Measurements from ENCODE around the gene GABBR2.
"Not testable (repeated sequence)": the region's sequence is repeated elsewhere in the genome, so short reads cannot be mapped to it uniquely, and the experiment has no call there.

GABBR2 gene

DNA sequence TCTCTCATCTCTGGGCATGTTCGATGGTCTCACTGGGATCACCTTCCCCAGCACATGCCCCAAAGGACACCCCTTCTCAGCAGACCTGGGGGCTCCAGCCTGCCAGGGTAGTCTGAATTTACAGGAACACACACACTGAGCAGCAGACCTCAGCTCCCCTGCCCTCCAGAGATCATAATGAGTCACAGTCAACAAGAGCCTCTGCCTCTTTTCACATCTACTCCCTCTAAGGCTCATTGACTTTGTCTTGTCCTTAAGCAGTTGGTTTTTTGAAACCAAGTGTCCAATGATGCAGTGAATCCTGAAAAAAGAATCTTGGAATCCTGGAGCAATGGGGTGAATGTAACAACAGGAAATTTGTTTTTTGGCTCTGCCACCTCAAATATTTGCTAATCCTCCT, 20.8 kb downstream of the GABBR2 start:
- in situ Hi-C loops (cut with HindIII; ENCODE audit: low sequenced_read_pairs): no loop called here

DNA sequence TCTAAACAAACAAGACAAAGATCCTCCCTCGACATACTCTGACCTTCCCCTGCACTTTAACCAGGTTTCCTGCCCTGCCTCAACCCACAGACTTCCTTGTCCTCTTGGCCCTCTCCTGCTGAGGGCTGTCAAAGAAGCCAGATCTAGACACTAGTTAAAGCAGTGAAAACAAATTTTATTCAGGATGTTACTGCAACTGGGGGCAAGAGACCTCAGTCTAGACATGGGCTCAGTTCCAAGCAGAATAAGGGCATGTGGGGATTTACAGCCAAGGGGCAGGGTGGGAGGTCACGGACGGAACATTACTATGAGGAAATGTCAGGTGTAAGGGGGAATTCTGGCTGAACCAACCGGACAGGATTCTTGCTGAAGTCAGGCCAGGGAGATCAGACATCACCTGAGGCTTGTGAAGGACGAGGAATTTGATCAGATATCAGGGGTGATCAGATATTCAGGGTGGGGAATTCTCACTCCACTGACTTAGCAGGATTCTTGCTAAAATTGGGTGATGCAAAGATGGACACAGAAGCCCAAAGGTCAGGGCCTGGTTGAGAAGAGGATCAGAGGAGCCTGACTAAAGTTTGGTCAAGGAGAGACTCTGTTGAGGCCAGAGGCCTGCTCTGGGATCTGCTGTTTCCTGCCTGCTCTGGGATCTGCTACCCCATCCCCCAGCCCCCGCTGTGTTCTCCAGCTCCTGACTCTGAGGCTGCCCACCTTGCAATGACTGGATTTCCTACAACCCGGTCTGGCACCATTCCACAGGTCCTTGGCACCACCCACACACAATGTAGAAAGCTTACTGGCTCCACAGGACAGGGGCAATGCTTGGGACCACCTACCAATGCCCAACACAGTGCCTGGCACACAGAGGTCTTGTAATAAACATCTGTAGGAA, 21.5 kb downstream of the GABBR2 start:
- in situ Hi-C loops (cut with HindIII; ENCODE audit: low sequenced_read_pairs): no loop called here

DNA sequence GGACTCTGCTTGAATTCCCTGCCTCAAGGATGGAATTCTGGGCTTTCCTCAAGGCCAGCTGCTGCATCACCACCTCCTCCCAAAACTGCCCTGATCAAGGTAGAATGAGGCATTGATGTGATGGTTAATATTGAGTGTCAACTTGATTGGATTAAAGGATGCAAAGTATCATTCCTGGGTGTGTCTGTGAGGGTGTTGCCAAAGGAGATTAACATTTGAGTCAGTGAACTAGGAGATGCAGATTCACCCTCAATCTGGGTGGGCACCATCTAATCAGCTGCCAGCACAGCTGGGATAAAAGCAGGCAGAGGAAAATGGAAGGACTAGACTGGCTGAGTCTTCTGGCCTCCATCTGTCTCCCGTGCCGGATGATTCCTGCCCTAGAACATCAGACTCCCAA, 23.9 kb downstream of the GABBR2 start:
- in situ Hi-C loops (cut with HindIII; ENCODE audit: low sequenced_read_pairs): not testable (repeated sequence)

DNA sequence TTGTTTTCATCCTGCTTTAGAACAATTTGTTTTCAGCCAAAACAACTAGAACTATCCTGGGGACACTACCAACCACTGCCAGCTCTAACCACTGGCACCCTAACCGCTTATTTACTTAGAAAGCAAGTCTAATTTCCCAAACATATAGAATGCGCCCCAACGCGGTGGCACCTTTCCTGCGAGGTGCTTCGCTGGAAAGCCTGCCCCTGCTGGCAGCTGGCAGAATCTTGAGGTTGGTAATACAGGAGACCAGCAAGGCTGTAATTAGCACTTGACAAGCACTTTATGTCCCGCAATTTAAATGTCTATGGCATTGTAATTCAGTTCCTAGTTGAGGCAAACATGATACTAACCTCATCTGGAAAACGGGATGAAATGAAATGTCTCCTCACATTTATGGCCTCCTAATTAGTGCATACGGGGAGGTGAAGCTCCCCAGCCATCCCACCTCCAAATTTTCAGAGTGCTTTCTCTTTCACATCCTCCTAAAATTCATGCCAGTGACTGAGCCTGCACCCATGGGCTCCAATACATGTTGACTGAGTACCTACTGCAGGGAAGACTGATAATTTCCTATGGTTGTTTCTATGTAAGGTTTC, 30.4 kb downstream of the GABBR2 start:
- in situ Hi-C loops (cut with HindIII; ENCODE audit: low sequenced_read_pairs): no loop called here

DNA sequence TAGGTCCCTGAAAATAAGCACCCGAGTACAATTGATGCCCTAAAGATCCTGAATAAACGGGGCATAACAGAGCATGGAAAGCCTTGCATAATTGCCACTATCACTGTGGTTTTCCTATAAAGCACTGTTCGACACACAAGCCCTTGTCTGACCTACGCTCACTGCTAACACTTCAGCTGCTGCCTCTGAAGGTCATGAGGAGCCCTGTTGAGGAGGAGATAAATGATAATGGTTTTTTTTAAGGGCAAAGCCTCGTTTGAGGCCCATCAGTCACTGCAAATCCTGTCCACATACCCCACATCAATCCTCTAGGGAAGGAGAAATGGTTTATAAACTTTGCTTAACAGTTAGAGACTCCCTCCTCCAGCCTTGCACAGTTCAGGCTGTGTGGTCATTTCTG, 35.1 kb downstream of the GABBR2 start:
- in situ Hi-C loops (cut with HindIII; ENCODE audit: low sequenced_read_pairs): no loop called here

DNA sequence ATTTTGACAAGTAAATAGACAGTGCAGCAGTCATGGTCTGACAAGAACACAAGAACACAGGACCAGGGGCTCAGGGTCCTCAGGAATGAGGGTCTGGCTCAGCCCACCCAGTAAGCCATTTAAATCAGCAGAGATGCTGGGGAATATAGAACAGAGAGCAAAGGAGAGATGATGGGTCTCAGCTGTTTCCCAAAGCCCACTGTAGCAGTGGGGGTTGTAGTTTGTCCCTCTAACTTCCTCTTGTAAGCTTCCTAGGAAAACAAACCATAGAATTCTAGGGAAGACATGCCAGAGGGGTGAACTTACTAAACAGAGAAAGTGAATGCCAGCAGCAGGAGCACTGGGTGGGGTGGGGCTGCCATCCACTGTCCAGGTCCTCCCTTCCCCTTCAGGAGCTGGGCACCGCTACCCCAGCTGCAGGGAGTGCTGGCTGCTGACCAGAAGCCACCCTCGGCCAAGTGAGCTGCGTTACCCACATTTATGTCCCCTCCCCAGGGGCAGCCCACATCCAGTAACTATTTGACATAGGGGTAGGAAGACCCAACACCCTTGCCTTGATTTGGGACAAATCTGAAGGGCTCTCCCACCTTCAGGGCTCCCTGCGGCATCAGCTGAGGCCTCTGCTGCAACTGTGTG, 41.6 kb downstream of the GABBR2 start:
- in situ Hi-C loops (cut with HindIII; ENCODE audit: low sequenced_read_pairs): no loop called here

DNA sequence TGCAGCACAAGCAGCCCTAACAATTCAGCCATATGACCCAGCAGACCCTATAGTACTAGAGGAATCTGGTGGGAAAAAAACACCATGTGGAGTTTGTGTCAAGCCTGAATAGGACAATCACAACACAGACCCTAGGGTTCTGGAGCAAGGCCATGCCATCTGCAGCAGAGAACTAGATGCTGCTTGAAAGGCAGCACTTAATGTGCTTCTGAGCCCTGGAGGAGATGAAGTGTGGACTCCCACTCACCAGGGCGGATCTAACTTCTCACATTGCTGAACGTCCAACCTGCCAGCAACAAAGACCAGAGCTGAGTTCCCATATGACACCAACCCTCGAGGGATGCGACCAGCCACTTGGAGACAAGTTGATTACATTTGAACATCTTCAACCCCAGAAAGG, 43.2 kb downstream of the GABBR2 start:
- in situ Hi-C loops (cut with HindIII; ENCODE audit: low sequenced_read_pairs): no loop called here

DNA sequence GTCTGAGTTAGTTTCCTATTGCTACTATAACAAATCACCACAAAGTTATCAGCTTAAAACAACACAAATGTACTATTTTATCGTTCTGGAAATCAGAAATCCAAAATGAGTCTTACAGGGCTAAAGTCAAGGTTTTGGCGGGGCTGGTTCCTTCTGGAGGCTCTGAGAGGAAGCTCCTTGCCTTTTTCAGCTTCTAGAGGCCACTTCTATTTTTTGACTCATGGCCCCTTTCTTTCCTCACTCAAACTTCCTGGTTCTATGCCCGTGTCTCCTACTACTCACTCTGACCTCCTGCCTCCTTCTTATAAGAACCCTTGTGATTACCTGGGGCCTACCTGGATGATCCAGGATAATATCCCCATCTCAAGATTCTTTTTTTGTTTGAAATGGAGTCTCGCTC, 48.2 kb downstream of the GABBR2 start:
- in situ Hi-C loops (cut with HindIII; ENCODE audit: low sequenced_read_pairs): no loop called here

DNA sequence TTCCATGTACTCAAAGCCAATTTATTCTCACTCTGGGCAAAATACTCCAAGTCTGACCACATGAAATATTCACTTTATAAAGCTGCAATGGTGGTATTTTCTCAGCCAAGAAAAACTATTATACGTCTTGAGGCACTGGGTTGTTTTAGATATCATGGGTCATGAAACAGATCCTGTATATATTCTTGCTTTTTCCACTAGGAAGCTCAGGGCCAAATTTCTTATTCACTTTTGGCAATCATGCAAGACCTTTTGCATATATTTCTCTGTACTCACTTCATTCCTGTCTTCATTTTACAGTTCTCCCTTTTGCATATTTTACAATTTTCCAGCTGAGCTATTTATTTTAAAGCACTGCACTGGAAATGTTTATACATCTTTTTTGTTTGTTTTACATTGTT, 49.8 kb downstream of the GABBR2 start:
- in situ Hi-C loops (cut with HindIII; ENCODE audit: low sequenced_read_pairs): no loop called here

DNA sequence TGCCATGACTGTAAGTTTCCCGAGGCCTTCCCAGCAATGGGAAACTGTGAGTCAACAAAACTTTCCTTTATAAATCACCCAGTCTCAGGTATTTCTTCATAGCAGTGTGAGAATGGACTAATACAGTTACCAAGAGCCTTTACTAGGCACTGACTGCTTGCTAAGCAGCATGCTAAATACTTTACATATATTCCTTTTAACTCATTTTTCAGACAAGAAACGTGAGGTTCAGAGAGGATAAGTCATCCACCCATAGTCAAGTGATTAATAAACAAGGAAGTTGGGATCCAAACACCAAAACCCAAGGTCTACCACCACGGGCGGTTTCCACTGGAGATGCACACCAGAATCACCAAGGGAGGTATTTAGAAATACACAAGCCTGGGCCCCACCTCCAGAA, 50.8 kb downstream of the GABBR2 start:
- in situ Hi-C loops (cut with HindIII; ENCODE audit: low sequenced_read_pairs): no loop called here

DNA sequence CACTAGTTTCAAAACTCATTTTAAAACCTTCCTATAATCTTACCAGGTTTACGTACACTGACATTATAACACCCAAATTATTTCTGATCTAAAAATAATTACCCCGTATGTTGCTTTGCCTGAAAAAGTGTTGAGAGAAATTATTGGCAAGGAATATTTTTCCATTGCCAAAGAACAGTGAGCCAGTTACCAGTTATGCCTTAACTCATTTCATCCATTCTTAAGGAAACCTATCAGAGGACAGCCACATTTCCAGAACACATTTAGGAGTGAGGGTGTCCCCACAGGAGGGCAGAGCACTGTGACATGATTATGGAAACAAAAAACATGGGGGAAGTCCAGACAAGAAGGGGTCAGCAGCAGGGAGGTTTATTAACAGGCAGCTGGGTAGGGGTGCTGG, 52.2 kb downstream of the GABBR2 start:
- in situ Hi-C loops (cut with HindIII; ENCODE audit: low sequenced_read_pairs): no loop called here

DNA sequence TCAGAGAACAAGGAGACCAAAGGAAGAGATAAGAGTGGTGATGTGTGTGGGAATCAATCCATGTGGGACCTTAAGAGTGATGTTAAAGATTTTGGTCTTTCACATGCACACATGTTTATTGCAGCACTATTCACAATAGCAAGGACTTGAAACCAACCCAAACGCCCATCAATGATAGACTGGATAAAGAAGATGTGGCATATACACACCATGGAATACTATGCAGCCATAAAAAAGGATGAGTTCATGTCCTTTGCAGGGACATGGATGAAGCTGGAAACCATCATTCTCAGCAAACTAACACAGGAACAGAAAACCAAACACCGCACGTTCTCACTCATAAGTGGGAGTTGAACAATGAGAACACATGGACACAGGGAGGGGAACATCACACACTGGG, 53.3 kb downstream of the GABBR2 start:
- in situ Hi-C loops (cut with HindIII; ENCODE audit: low sequenced_read_pairs): not testable (repeated sequence)

DNA sequence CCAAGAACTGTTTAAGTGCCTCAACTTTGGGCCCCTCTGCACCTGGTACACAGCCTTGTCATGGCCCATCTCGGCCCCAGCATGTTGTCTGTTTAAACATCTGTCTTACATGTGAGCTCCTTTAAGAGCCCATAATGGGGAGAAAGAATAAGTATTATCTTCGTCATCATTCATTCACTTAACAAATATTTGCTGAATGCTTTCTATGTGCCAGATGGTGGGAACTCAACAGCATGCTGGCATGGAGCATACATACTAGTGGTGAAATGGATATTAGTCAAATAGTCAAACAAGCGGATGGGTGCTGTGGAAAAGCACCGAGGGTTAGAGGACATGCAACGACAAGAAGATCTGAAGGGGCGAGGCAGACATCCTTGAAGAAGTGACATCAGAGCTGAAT, 54.5 kb downstream of the GABBR2 start:
- in situ Hi-C loops (cut with HindIII; ENCODE audit: low sequenced_read_pairs): no loop called here

DNA sequence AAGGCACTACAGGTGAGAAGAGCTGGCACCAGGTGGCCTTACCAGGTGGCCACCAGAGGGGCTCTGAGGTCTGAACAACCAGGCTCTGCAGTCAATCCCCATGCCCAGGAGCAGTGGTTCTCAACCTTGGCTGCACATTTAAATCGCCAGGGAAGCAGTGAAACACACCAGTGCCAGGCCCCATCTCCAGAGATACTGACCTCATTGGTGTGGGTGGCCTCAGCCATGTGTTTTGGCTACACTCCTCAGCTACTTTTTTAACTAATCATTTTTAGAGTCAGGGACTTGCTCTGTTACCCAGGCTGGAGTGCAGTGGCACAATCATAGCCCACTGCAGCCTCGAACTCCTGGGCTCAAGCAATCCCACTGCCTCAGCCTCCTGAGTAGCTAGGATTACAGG, 56.0 kb downstream of the GABBR2 start:
- in situ Hi-C loops (cut with HindIII; ENCODE audit: low sequenced_read_pairs): no loop called here

DNA sequence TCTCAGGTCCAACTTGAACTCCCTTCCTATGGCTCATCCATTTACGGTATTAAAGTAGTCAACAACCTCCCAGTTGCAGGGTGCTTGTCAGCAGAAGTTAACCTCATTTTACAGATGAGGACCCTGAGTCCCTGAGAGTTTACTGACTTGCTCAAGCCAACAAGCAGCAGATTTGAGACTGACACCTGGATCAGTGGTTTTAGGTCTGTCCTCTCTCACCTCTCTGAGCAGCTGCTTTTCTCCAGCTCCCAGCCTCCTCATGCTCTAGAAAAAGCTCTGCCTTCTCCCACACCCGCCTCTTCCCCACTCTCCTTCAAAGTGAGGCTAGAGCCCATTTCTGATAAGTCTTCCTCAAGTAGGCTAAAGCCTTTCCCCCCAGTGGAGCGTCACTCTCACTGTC, 56.4 kb downstream of the GABBR2 start:
- in situ Hi-C loops (cut with HindIII; ENCODE audit: low sequenced_read_pairs): no loop called here

DNA sequence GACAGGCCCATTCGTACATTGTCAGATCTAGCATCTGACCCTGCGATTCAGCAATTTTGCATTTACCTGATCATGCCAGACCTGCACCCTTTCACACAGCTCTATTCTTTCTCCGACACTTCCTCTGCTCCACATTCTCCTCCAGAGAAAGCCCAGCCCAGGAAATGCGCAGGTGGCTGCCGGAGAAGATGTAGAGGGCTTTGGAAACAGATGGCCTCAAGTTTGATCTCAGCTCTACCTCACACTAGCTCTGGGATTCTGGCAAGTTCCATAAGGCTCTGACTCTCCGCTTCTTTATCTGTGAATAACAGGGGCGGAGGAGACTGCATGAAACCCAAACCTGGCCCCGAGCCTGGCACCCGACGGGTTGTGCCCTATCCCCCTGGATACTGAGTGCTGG, 61.5 kb downstream of the GABBR2 start:
- in situ Hi-C loops (cut with HindIII; ENCODE audit: low sequenced_read_pairs): no loop called here

DNA sequence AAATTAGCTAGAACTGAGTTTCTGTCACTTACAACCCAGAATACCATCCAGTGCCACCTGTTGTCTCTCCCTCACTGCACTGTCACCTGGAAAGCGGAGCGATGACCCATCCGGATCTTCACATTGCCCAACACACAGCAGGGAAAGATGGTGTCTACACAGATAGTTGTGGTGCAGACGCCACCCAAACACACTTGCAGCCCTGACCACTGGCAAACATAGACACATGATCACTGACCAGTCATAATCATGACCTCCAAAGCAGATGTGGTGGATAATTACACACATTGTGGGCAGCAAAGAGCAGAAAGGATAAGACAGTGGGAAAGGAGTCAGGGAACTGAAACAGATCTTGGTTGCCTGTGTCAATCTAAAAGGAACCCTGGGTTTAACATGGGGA, 64.7 kb downstream of the GABBR2 start:
- in situ Hi-C loops (cut with HindIII; ENCODE audit: low sequenced_read_pairs): no loop called here

DNA sequence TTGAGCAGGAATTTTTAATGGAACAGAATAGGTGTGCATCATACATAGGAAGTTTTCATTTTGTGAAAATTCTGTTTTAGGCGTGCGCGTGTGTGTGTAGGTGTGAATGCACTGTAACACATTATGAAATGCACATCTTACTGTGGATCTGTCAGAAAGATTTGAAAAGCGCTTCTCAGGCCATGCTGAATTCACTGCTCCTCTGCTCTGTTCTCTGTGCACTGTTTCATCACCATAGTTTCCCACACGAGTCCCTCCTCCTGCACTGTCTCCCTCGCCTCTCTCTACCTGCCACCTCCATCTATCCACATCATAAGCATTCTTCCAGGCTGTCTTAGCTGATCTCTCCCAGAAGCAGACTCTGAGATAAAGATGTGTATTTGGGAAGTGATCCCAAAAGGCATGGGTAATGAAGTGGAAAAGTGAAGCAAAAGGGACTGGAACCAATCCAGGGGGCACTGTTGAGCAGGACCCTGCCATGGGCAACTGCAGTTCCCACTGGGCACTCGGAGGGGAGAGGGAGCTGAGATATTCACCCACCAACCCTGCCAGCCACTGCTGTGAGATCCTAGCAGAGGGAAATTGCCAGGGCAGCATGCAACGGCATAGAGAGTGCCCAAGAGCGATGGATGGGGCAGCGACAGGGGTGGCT, 65.9 kb downstream of the GABBR2 start:
- in situ Hi-C loops (cut with HindIII; ENCODE audit: low sequenced_read_pairs): no loop called here

DNA sequence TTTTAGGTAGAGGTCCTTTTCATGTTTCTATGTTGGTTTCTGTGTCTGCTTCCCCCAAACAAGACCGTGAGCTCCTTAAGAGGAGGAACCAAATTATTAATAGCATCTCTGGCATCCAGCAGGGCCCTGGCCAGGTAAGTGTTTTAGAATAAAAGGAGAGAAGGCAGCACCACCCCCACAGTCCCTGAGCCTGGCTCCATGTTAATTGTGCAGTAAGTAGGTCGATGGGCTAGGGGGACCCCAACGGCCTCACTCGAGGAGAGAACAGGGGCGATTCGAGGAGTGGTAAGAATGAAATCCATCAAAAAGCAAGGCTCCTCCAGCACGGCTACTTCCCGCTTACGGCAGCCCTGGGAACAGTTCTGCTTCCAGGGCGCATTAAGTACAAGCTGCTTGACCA, 67.0 kb downstream of the GABBR2 start:
- in situ Hi-C loops (cut with HindIII; ENCODE audit: low sequenced_read_pairs): no loop called here

DNA sequence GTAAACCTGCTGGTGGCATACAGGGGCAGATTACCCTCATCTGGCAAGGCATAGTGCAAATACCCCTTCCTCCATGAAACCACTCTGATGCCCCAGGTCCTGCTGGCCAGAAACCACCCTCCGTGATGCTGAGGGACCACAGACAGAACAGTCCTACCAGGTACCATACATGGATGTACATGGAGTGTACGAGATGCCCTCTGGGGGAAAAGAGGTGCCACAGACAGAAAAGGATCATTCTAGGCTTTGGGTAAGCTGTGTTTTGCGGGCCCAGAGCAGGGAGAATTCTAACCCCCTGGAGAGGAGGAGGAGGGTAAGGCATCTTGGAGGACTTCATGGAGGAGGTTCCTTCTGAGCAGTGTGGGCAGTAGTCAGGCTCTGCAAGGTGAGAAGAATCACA, 68.3 kb downstream of the GABBR2 start:
- in situ Hi-C loops (cut with HindIII; ENCODE audit: low sequenced_read_pairs): no loop called here

DNA sequence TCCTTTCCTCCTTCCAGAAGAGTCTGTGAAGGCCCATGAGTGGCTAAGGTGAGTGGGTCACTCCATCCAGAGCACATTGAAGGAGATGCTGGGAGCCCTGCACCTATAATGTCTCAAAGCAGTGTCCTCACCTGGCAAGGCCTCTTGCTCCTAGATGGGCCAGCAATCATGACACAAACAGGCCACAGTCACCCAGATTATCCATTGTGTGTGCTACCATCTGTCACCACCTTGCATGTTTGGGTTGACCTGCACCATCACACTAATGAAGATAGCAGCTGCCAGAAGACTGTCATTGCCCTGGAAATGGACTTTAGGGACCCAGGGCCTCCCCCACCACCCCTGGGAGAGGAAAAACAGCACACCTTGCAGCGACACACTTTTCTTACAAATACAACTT, 69.6 kb downstream of the GABBR2 start:
- in situ Hi-C loops (cut with HindIII; ENCODE audit: low sequenced_read_pairs): no loop called here

DNA sequence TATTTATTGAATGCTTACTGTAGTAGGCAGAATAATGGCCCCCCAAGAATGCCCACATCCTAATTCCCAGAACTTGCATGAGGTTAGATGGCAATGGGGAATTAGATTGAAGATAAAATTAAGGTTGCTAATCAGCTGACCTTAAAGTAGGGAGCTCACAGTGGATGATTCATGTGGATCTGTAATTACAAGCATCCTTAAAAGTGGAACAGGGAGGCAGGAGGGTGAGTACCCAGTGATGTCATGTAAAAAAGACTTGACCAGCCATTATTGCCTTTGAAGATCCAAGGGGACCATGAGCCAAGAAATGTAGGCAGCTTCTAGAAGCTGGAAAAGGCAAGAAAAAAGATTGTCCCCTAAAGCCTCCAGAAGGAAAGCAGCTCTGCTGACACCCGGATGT, 71.4 kb downstream of the GABBR2 start:
- in situ Hi-C loops (cut with HindIII; ENCODE audit: low sequenced_read_pairs): no loop called here
